ENCODE results near the gene SEPTIN5. TPM values are rescaled to one million over a fixed set of nuclear protein-coding genes. Genes with fewer than 3 reads are reported as not detected.
"Not testable (repeated sequence)": the region's sequence is repeated elsewhere in the genome, so short reads cannot be mapped to it uniquely, and the experiment has no call there.

SEPTIN5 gene
- total and polyA plus RNA-seq, 7 donors: 1.2 to 26.0 (median 6.2) TPM

DNA sequence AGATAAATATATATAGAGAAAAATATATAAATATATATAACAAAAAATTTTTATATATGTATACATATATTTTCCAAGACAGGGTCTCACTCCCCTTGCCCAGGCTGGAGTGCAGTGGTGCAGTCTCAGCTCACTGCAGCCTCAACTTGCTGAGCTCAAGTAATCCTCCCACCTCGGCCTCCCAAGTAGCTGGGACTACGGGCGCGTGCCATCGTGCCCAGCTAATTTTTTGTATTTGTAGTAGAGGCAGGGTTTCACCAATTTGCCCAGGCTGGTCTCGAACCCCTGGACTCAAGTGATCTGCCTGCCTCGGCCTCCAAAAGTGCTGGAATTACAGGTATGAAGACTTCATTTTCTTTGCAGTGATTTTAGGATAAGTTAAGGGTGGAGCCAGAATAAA lies 38.9 kb upstream of the SEPTIN5 start:
- Histone ChIP-seq H3K4me3 (no peak overlapping the region), H3K27ac (no peak overlapping the region), H3K4me1 (peaks cover 0 to 4% (median 0%) of the 10 kb centered on the region in 4 donors), H3K36me3 (no peaks in the 10 kb centered on the region), H3K9me3 (no peaks in the 10 kb centered on the region), H3K27me3 (peaks cover 0 to 15% (median 5%) of the 10 kb centered on the region in 3 donors)
- intact Hi-C loops (cut with DNase I): no loop called here
- no peak for TF ChIP-seq POLR2A (IDR thresholded peaks at IDR 0.05)
- TF ChIP-seq, protein P1, sequence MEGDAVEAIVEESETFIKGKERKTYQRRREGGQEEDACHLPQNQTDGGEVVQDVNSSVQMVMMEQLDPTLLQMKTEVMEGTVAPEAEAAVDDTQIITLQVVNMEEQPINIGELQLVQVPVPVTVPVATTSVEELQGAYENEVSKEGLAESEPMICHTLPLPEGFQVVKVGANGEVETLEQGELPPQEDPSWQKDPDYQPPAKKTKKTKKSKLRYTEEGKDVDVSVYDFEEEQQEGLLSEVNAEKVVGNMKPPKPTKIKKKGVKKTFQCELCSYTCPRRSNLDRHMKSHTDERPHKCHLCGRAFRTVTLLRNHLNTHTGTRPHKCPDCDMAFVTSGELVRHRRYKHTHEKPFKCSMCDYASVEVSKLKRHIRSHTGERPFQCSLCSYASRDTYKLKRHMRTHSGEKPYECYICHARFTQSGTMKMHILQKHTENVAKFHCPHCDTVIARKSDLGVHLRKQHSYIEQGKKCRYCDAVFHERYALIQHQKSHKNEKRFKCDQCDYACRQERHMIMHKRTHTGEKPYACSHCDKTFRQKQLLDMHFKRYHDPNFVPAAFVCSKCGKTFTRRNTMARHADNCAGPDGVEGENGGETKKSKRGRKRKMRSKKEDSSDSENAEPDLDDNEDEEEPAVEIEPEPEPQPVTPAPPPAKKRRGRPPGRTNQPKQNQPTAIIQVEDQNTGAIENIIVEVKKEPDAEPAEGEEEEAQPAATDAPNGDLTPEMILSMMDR (IDR thresholded peaks at IDR 0.05): no peak
- TF ChIP-seq EP300 (IDR thresholded peaks at IDR 0.05): no peak
- TF ChIP-seq POLR2AphosphoS5 (IDR thresholded peaks at IDR 0.05): no peak
- no peak for DNase-seq
- WGBS, 2 donors: 85 to 88% methylated on average over 7 of the region's 7 CpGs

DNA sequence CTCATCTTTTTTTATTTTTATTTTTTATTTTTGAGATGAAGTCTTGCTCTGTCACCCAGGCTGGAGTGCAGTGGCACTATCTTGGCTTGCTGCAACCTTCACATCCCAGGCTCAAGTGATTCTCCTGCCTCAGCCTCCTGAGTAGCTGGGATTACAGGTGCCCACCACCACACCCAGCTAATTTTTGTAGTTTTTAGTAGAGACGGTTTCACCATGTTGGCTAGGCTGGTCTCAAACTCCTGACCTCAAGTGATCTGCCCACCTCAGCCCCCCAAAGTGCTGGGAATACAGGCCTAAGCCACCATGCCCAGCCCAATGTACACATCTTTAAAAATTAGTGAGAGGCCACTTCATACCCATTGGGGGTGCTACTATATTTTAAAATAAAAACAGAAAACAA lies 37.9 kb upstream of the SEPTIN5 start:
- H3K4me1 ChIP-seq; H3K36me3 ChIP-seq; H3K27ac ChIP-seq; intact Hi-C loops (cut with DNase I); H3K9me3 ChIP-seq; H3K4me3 ChIP-seq; DNase-seq: not testable (repeated sequence)
- H3K27me3 ChIP-seq: peaks cover 0 to 22% (median 7%) of the 10 kb centered on the region in 3 donors
- WGBS, 2 donors: 76 to 93% methylated on average over 1 of the region's 1 CpG

DNA sequence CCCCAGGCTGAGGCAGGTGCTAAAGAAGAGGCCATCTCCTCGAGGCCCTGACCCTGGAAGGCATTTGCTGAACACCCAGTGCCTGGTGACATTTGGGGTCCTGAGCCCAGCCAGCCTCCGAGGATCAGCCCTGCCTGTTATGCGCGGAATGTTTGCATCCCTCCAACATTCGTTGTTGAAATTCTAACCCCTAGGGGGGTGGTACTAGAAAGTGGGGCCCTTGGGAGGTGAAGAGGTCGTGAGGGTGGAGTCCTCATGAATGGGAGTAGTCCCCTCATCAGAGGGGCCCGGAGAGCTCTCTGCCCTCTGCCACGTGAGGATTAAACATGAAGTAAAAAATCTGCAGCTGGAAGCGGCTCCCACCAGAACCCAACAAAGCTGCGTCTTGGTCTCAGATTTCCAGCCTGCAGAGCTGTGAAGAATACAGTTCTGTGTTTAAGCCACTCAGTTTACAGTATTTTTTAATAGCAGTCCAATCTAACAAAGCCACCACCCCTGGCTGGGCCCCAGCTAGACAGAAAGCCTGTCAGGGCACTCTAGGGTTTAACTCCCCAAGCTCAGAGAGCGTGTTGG lies 35.3 kb upstream of the SEPTIN5 start:
- Histone ChIP-seq H3K27me3 (peaks cover 0 to 25% (median 7%) of the 10 kb centered on the region in 3 donors), H3K4me1 (peaks cover 0 to 4% (median 0%) of the 10 kb centered on the region in 4 donors), H3K9me3 (no peaks in the 10 kb centered on the region), H3K4me3 (no peak overlapping the region), H3K27ac (no peak overlapping the region), H3K36me3 (no peaks in the 10 kb centered on the region)
- no peak for DNase-seq
- WGBS, 2 donors: 62 to 67% methylated on average over 11 of the region's 11 CpGs
- TF ChIP-seq POLR2AphosphoS5 (IDR thresholded peaks at IDR 0.05) (no peak), EP300 (IDR thresholded peaks at IDR 0.05) (no peak), POLR2A (IDR thresholded peaks at IDR 0.05) (no peak)
- TF ChIP-seq, protein P1 (IDR thresholded peaks at IDR 0.05): no peak
- intact Hi-C loops (cut with DNase I): loop anchor here (2.0 kb wide), 1 partner anchor 40 kb away; no protein-coding TSS in a partner anchor

DNA sequence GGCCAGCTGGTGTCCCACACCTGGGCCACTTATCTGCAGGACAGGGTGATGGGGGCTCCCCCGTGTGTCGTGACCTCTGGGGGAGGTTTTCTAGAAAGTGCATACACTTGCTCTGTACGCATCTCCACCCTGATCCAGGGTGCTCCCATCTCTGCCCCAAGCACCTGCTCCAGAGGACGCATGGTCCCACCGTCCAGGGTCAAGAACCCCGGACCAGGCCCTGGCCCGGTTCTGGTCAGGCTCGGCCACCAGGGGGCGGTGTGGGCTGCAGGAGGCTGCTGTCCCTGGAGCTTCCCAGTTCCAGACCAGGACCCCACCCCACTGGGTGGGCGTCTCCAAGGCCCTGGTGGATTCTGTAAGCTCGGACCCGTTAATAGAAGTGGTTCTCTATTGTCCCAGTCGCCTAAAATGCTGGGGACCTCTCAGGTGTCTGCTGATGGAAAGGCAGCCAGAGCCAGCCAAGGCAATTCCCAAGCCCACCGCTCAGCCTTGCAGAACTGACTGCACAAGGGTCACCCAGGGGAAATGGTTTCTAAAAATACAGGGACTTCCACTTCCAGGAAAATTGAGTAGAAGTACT lies 34.7 kb upstream of the SEPTIN5 start:
- TF ChIP-seq POLR2A (IDR thresholded peaks at IDR 0.05) (no peak), EP300 (IDR thresholded peaks at IDR 0.05) (no peak)
- TF ChIP-seq, protein P1 (IDR thresholded peaks at IDR 0.05): peak; percentile 35 to 78 (median 54)
- no peak overlapping the region for H3K27ac ChIP-seq
- intact Hi-C loops (cut with DNase I): loop anchor here (2.0 kb wide), 1 partner anchor 39 kb away; no protein-coding TSS in a partner anchor
- H3K4me1 ChIP-seq: peaks cover 0 to 4% (median 0%) of the 10 kb centered on the region in 4 donors
- H3K9me3 ChIP-seq: no peaks in the 10 kb centered on the region
- H3K27me3 ChIP-seq: peaks cover 0 to 25% (median 7%) of the 10 kb centered on the region in 3 donors
- H3K4me3 ChIP-seq: no peak overlapping the region
- DNase-seq: peak; percentile 75
- H3K36me3 ChIP-seq: no peaks in the 10 kb centered on the region
- 23 to 39% methylated on average over 14 of the region's 14 CpGs for WGBS, 2 donors

DNA sequence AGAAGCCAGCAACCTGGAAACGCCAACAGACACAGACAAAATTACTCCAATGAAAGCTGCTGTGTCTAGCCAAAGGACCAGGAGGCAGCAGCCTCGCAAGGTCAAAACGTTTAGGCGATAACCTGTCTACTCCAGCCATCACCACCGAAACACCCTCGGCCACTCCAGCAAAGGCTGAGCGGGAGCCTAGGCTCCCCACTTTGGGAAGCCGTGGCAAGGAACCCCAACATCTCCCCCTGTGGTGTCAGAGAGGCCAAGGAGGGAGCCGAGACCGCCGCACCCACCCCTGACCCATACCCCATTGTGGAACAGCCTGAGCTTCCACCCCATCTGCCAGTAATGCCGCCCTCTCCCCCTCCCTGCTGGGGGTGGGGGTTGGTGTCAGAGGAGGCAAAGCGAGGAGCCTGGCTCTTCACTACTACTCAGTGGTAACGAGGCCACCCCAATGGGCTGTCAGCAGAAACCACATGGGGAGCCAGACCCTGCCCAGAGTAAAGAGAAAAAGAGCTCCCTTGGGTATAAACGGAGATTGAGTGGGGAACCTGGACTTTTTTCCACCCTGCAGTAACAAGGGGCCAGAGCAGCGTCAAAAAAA lies 33.9 kb upstream of the SEPTIN5 start:
- Histone ChIP-seq H3K4me1 (peaks cover 0 to 4% (median 0%) of the 10 kb centered on the region in 4 donors), H3K9me3 (no peaks in the 10 kb centered on the region), H3K27ac (no peak overlapping the region), H3K36me3 (no peaks in the 10 kb centered on the region), H3K27me3 (peaks cover 0 to 25% (median 7%) of the 10 kb centered on the region in 3 donors), H3K4me3 (no peak overlapping the region)
- no peak for DNase-seq
- 87 to 91% methylated on average over 16 of the region's 16 CpGs for WGBS, 2 donors
- intact Hi-C loops (cut with DNase I): no loop called here
- no peak for TF ChIP-seq EP300 (IDR thresholded peaks at IDR 0.05)
- TF ChIP-seq, protein P1 (IDR thresholded peaks at IDR 0.05): no peak

Measured in sigmoid colon (tissue), 7 donors.